NCI-H460 (cell line): ENCODE measurements around the gene MIX23. TPM values are rescaled to one million over a fixed set of nuclear protein-coding genes. Genes with fewer than 3 reads are reported as not detected.
A peak's percentile ranks its signal among the peaks of the same experiment; 100 is the strongest.

ENCODE experiments used
- DNase-seq: peaks from one replicate; pipeline ENCODE4 v3.0.0-alpha.2; 2016; ENCODE audit warnings: low read depth; ENCODE audit errors: extremely low read depth
- total RNA-seq: library from RNA; depleted of rRNA; stranded (reverse); fragments of >200 nt; shearing (Covaris generic); gene quantifications from 2 replicates; pipeline ENCODE4 v1.2.3, GENCODE V29; 2014

MIX23 gene
- total RNA-seq, 1 experiment from 2014 or later, result 126 TPM

DNA sequence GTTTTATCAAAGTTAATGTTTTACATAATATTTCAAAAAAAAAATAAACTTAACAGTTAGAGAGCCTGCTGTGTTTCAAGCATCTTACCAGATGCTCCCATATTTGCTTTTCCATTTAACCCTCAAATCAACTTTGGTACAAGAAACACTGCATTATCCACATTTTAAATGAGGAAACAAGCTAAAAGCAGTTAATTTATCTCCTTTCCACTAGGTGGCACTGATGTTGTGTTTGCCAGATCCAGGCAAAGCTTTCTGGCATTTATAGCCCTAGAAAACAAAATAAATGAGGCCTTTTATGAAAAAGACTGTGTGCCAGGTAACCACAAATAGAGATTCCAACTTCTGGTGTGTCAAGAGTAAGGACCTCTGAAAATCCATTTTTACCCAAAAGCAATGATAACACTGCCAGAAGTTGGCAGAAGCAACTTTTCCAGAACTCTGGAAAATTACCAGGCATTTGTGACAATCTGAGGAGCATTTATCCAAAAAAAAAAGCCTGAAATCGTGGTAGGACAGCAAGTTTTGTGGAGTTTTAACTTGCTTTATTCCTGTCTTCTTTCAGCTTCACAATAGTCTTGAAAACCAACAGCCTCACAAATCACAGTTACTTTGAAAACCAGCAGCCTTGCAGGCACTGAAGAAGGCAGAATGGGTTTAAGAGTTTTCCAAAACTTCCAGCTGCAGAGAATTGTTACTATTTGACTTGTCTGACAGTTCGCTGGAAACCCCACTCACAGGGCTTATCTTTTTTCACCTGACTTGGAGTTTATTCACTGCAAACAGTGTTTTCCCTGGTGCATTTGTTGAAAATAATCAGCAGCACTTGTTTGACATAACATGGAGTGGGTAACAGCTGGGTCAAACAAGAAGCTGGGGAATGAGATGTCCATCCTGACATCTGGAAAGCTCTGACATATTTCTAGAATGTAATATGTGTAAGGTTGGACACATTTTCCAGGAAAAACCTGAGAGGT, 10.1 kb upstream of the MIX23 start:
- DNase-seq, result peak; percentile 25

DNA sequence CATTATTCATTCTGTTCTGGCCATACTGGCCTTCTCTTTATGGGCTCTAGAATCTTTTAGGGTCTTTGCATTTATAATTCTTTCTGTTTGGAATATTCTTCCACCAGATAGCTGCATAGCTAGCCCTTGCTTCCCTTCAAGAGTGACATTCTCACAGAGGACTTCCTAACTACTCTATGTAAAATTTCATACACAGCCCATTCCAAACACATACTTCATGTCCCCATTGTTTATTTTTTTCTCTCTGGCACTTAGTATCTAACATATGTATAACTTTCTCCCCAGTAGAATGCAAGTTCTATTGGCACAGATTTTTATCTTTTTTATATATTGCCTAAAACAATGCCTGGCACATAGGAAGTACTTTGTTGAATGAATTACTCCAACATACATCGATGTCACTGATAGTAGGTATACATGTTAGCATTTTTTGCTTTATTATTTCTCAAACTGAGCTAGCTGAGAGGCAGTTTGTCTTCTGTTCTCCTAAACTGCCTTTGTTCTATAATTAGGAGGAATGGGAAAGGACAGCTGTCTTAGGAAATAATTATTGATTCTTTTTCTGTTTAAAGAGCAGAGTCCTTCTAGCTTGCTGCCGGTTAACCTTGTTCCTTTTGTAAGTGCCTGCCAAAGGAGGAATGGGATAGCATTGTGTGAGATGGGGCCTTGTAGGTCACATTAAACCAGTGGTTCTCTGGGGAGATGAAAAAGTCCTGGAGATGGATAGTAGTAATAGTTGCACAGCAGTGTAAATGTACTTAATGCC, 8.8 kb upstream of the MIX23 start:
- DNase-seq, result no peak

DNA sequence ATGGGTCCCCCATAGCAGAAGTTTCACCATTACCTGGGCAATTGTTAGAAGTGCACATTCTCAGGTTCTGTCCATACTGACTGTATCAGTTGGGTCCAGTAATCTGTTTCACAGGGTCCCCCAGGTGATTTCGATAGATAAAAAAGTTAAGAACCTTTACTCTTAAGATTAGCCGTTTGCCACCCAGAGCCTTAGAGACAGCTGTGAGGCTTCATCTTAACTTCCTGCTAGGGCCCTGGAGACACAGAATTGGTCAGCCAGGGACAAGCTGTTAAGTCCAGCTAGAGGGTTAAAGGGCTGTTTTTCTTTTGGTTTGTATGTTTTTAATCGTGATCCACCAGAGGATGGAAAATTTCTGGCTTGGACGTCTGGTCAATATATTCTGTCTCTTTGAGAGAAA, 7.6 kb upstream of the MIX23 start:
- no peak for DNase-seq

DNA sequence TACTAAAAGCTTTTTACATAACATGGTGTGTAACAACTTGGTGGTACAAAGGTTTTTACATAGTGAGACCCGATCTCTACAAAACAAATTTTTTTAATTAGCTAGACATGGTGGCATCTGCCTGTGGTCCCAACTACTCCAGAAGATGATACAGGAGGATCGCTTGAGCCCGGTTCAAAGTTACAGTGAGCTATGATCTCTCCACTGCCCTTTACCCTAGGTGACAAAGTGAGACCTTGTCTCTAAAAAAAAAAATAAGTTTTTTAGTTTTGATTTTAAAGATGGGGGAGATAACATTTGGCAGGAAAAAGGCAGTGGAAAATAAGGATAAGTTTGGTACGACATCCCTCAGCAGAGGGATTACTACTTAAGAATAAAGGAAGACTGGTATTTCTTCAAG, 6.9 kb upstream of the MIX23 start:
- no peak for DNase-seq

DNA sequence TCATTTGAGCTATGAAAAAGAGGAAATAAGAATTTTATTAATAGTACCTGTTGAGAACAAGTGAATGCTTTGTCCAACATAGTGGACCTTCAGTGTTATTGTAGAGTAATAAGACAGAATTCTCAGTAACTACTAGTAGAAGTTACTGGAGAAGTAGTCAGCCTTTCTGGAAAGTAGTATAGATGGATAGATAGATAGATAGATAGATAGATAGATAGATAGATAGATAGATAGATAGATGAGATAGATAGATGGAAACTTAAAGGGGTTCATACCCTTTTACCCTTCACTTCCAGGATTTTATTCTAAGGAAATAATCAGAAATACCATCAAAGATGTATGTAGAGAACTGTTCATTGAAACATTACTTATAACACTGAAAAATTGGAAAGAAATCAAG, 6.2 kb upstream of the MIX23 start:
- no peak for DNase-seq

DNA sequence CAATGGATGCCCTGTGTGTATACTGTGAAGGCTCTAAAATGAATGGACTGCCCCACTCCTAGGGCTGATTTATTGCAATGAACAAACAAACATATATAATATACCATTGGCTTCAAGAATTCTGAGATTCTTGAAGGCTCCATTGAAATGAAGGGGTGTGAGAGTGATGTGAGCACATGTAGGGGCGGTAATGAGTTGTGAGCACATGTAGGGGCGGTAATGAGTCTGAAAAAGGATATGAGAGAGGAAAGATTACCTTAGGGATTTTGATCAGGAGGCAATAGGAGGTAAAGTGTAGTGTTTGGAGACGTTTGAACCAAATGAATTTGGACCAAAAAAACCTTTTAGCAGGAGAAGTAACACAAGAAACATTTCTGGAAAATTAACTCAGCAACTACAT, 4.7 kb upstream of the MIX23 start:
- DNase-seq, result no peak

DNA sequence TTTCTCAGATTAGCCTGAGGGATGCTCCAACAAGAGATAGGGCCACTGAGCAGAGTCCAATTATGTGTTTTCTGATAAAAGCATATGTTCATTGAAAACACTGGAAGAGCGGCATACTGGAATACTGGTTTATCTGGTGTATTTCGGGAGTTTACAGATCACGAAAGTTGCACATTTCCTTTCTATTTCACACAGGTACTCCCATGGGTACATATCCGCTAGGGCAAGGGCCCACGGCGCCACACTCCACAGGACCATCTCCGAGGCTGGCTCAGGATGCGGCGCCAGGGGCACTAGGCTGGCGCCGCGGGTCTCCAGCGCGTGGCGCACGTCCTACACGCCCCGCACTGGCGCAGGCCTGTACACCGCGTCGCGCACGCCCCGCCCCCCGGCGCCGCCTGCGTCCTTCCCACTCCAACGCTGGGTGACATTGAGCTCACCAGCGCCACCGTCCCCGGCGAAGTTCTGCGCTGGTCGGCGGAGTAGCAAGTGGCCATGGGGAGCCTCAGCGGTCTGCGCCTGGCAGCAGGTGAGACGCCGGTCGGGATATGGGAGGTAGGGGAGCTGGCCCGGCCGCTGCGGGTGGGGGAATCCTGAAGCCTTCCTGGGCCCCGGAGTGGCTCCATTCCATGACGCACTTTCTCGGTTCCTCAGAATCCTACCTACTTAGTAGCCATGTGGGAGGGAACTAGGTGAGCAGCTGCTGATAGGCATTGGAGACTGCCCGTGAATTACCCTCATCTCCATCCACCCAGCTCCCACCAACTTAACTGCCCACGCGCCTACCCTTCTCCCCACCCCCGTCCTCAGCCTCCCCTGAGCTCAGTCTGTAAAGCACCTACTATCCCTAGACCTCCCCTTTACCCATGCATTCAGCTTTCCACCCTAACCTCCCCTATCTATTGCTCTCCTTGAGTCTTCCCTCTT, 1.0 kb upstream of the MIX23 start, which contains the start of gene FAM162A:
TSS of gene FAM162A (plus strand) at position 412 of the 927 bp plus-strand sequence. CDS start at position 496, 84 bp downstream.
- peak; percentile 86 for DNase-seq

DNA sequence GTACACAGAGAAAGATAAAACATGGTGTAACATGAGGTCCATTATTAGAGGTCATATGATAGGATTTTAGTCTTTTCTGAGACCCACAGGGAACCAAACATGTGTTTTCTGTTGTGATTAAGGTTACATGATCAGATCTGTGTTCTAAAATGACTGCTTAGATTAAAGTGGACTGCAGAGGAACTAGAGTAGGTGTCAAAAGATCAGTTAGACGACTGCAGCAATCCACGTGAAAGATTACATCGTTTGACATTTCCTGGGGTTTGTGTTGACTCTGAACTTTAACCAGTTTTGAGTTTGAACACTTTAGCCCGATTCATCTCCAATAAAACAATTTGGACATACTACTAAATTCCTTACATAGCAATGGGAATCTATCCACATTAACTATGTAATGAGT, 5.1 kb downstream of the MIX23 start:
- no peak for DNase-seq

DNA sequence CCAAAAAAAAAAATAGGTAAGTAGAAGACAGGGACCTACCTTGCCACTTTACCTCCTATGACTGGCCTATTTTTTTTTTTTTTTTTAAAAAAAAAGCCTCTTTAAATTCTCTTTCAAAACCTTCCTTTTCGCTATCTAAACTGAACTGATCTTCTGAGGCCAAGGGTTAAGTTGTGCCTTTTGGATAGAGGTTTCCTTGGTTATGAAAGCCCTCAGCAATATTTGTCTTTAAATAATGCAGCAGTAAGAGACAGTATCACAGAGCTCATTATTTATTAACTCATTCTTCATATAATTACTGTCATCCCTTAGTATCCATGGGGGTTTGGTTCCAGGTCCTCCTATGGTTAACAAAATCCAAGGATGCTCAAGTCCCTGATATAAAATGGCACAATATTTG, 9.0 kb downstream of the MIX23 start:
- DNase-seq, result no peak

DNA sequence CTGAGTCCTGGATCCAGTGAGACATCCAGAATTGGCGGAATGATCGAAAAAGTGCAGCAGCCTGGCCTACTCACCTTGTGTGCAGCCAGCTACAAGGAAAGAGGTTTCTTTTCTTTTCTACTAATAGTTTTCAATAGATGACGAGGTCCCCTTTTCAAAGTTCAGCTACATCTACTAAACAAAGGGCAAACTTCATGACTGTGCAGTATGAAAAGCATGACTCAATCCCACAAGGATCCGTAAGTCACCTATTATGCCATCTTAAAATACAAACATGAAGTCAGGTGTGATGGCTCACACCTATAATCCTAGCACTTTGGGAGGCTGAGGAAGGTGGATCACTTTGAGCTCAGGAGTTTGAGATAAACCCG, 16.7 kb downstream of the MIX23 start:
- no peak for DNase-seq

DNA sequence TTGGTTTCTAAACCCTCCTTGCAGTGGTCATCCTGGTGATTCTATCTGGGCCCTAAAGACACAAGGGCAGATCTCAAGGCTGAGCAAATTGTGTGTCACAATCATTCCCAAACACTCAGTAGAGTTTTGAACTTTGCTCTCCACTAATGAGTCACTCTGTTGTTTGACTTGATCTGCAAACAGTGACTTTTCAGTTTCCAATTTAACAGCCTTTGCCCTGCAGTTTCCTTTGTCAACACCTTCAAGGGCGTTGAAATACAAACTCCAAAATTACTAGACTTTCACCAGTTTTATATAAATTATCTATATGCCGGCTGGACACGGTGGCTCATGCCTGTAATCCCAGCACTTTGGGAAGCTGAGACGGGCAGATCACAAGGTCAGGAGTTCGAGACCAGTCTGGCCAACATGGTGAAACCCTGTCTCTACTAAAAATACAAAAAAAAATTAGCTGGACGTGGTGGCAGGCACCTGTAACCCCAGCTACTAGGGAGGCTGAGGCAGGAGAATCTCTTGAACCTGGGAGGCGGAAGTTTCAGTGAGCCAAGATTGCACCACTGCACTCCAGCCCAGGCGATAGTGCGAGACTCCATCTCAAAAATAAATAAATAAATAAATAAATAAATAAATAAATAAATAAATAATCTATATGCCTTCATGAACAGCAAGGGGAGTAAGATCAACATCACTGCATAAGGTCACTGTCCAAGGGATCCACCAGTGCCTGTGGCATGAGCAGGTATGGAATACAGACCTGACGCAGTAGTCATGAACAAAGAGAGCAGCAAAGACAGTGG, 17.3 kb downstream of the MIX23 start:
- DNase-seq, result peak; percentile 21

DNA sequence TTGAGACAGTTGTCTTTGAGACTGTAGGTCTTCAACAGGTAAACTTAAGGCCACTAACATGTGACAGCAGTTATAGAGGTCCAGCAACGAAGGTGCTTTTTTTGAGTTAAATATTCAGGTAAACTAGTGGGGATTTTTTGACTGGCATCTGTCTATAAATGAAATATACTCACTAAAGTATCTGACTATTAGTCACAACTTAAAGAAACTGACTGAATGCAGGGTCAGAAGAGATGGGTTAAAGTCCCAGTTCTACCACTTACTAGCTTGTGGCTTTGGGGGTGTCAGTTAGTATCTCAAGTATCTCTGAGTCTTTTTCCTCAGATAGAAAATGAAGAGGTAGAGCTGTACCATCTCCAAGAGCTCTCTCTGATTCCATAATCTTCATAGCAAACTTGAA, 18.0 kb downstream of the MIX23 start:
- no peak for DNase-seq

DNA sequence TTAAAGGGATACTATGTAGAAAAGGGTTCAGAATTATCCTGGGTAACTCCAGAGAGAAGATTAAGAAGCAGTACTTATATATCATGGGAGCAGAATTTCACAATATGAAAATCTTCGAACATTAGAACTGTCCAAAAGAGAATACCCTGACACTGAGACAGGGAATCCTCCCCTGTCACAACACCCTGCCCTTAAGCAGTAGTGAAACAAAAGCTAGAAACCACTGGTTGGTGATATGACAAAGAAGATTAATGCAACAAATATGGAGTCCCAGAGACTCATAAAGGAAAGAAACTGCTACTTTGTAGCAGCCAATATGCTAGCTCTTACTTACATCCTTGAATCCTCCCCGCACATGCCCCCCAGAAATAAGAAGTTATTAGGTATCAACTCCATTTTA, 18.5 kb downstream of the MIX23 start:
- DNase-seq, result no peak

DNA sequence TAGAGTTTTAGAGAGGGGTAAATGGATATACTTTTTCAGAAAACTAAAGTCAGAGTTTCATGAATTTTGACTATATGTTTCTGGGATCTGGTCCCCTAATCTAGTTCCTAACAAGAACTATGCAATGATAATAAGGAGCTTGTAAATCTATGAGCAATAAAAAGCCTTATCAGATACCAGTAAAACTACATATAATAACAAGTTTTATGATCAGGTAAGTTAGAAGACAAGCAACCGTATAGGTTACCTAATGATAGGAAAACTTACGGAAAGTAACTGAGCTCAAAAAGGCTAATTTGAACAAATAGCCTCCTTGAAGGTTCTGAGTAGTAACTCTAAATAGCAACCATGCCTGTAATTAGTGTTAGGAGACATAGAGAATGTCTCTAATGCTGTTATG, 21.0 kb downstream of the MIX23 start:
- DNase-seq, result no peak

DNA sequence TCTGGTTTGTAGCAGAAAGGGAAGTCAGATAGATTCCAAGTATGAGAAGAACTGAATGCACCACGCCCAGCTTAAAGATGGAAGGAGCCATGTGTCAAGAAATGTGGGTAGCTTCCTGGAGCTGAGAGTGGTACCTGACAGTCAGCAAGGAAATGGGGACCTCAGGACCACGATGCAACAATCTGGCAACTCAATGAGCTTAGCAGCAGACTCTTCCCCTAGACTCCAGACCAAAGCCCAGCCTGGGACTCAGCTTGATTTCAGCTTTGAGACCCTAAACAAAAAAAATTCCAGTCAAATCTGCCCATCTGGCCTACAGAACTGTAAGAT, 24.4 kb downstream of the MIX23 start:
- no peak for DNase-seq

DNA sequence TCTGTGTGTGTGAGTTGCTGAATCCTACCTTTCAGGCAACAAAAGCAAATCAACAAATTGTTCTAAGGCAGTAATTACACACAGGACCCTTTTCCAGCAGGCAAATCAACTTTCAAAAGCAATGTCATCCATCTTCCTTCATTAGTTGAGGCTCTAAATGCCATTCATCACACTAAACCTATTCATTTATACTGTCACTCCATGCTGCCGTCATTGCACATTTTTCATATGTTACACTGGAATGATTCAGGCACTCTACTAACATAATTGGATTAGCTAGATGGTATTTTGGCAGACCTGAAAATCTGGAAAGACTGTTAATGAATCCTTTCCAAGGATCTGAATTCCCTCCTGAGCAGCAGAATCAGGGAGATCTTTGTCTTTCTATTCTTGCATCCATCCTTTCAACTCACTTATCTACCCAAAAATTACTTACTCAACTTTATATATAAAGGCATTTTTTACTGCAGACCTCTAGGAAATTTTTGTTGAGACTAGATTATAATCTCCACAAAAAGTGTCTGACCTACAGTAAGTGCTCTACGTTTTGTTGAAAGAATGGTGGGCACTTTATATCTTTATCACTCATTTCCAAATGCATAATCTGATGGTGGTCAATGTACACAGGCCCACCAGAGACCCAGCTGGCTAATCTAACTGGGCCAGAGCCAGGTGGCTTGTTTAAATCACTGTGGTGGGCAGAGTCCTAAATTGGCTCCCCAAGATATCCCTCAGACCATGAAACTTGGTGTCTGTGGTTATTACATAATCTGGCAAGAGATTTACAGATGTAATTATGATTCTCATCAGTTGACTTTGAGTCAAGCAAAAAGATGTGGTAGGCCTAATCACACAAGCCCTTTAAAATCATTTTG, 25.0 kb downstream of the MIX23 start:
- no peak for DNase-seq

DNA sequence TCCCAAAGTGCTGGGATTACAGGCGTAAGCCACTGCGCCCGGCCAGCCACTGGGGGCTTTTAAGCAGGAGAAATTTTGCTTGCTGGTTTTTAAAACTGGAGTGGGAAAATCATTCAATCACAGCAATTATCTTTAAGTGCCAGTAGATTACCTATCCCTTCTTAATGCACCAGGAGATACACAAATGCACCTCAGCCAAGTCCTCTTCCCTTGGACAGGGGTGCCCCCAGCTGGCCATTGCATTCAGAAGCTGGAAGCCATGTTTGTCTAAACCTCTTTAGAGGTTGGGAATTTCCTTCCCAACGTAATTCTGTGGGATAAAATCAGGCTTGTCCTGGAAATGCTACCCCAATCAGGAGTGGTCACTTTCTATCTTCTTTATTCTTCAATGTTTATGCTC, 26.6 kb downstream of the MIX23 start:
- DNase-seq, result peak; percentile 23

DNA sequence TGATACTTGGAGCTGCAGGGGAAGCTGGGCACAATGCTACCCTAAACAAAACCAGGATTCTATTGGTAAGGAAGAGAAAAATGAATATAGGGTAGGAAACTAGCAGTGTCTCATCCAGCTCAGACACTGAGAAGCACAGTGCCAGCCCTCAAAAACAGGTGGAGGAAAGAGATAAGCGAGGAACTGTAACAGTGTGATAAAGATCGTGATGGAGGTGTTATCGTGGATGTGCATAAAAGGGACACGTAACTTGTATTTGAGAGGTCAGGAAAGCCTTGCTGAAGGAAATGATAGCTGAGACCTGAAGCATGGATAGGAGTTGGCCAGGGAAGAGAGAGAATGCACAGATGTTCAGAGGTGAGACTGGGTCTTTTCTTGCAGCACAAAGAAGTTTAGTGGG, 27.4 kb downstream of the MIX23 start:
- no peak for DNase-seq

DNA sequence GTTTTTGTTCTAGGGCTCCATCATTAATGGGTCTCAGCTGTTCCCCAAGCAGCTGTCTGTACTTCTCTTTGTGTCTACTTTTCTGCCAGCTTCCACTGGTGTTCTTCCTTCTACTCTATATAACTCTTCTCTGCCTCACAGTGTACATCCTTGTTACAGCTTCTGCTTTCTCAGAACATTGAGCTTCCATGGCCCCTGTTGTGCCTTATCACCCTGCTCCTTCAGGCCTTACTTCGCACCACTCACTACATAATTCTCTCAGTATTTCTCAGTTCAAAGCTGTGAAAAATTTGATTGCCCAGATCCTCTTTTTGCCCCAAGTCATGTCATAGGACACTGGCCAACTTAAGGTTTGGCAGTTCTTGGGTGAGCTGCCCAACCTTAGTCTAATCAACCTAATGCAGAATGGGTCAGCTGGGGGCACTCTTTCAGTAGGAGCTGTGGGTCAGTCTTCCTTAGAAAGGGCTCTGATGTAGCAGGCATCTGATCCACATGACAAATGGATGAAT, 29.1 kb downstream of the MIX23 start:
- no peak for DNase-seq
